HL-60 (cell line): ENCODE measurements around the gene CYP2A6.
"Not testable (repeated sequence)": the region's sequence is repeated elsewhere in the genome, so short reads cannot be mapped to it uniquely, and the experiment has no call there.

Experiments
- DNase-seq, 2 experiments: peaks; one replicate each; pipeline ENCODE4 v3.0.0-alpha.2; 2010 to 2020; ENCODE audit warnings: low read depth in 1 of 2, low spot score in 1 of 2
- H3K27ac ChIP-seq: fragments of 250-450 bp; sonication (Bioruptor Pico); replicated peaks from 2 replicates; pipeline ENCODE4 v1.5.1; 2020; ENCODE audit warnings: mild to moderate bottlenecking, moderate library complexity
- H3K27me3 ChIP-seq: fragments of 250-450 bp; sonication (Bioruptor Pico); 2 replicates; pipeline ENCODE4 v1.5.1; 2021; ENCODE audit warnings: mild to moderate bottlenecking, moderate library complexity; ENCODE audit not compliant: insufficient read depth, poor library complexity, severe bottlenecking
- H3K4me3 ChIP-seq: replicated peaks from 2 replicates; pipeline ENCODE4 v1.5.1; 2011; ENCODE audit warnings: mild to moderate bottlenecking, control low read depth, low read length; ENCODE audit not compliant: insufficient read depth
- GABPA ChIP-seq: IDR thresholded peaks from 2 replicates; pipeline ENCODE4 v1.6.1; 2012; ENCODE audit warnings: low read depth
- POLR2AphosphoS5 ChIP-seq: IDR thresholded peaks from 2 replicates; pipeline ENCODE4 v1.6.1; 2012; ENCODE audit warnings: low read depth
- SPI1 ChIP-seq: IDR thresholded peaks from 2 replicates; pipeline ENCODE4 v1.6.1; 2012; ENCODE audit warnings: low read depth, mild to moderate bottlenecking, borderline replicate concordance
- TF ChIP-seq, protein P1 (sequence below): IDR thresholded peaks from one replicate; pipeline ENCODE4 v1.5.1; 2011; ENCODE audit warnings: low read length, control low read depth, inconsistent platforms; ENCODE audit not compliant: insufficient read depth
- TF ChIP-seq, protein P2 (sequence below): IDR thresholded peaks from 2 replicates; pipeline ENCODE4 v1.6.1; 2012; ENCODE audit warnings: low read depth; ENCODE audit not compliant: insufficient replicate concordance

The CYP2A6 gene

DNA sequence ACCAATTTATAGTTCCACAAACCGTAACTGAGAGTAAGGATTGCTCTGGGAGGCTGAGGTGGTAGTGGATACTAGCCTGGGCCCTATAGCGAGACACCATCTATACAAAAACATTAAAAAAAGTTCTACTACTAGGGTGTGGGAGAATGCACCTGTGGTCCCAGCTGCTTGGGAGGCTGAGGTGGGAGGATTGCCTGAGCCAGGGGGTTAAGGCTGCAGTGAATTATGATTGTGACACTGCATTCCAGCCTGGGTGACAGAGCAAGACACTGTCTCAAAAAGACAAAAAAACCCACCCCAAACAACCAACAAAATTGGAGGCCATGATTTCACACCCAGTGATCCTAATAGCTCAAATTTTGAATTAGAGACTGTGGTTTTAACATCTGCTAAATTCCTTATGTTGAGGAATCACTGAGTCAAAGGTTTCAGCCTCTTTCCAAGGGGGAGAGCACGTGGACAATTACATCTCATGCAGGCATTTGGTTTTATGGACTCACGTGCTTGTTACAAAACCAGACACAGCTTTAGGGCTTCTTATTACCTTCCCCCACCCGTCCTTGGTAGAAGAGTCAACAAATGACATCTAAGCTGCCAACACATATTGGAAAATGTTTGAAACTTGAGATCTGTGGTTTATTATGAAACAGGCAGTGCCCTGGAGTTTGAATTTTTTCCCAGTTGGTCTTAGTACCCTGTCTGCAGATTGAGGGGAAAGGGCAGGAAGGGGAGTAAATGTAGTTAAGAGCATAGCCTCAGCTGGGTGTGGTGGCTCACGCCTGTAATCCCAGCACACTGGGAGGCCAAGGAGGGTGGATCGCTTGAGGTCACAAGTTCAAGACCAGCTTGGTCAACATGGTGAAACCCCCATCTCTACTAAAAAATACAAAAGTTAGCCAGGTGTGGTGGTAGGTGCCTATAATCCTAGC, 18.5 kb downstream of the CYP2A6 start:
- peak overlapping the region; percentile 67 for H3K27ac ChIP-seq
- no peak for TF ChIP-seq POLR2AphosphoS5
- no peak for TF ChIP-seq GABPA
- TF ChIP-seq, protein P1, sequence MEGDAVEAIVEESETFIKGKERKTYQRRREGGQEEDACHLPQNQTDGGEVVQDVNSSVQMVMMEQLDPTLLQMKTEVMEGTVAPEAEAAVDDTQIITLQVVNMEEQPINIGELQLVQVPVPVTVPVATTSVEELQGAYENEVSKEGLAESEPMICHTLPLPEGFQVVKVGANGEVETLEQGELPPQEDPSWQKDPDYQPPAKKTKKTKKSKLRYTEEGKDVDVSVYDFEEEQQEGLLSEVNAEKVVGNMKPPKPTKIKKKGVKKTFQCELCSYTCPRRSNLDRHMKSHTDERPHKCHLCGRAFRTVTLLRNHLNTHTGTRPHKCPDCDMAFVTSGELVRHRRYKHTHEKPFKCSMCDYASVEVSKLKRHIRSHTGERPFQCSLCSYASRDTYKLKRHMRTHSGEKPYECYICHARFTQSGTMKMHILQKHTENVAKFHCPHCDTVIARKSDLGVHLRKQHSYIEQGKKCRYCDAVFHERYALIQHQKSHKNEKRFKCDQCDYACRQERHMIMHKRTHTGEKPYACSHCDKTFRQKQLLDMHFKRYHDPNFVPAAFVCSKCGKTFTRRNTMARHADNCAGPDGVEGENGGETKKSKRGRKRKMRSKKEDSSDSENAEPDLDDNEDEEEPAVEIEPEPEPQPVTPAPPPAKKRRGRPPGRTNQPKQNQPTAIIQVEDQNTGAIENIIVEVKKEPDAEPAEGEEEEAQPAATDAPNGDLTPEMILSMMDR, result no peak
- no peak for TF ChIP-seq SPI1
- TF ChIP-seq, protein P2, sequence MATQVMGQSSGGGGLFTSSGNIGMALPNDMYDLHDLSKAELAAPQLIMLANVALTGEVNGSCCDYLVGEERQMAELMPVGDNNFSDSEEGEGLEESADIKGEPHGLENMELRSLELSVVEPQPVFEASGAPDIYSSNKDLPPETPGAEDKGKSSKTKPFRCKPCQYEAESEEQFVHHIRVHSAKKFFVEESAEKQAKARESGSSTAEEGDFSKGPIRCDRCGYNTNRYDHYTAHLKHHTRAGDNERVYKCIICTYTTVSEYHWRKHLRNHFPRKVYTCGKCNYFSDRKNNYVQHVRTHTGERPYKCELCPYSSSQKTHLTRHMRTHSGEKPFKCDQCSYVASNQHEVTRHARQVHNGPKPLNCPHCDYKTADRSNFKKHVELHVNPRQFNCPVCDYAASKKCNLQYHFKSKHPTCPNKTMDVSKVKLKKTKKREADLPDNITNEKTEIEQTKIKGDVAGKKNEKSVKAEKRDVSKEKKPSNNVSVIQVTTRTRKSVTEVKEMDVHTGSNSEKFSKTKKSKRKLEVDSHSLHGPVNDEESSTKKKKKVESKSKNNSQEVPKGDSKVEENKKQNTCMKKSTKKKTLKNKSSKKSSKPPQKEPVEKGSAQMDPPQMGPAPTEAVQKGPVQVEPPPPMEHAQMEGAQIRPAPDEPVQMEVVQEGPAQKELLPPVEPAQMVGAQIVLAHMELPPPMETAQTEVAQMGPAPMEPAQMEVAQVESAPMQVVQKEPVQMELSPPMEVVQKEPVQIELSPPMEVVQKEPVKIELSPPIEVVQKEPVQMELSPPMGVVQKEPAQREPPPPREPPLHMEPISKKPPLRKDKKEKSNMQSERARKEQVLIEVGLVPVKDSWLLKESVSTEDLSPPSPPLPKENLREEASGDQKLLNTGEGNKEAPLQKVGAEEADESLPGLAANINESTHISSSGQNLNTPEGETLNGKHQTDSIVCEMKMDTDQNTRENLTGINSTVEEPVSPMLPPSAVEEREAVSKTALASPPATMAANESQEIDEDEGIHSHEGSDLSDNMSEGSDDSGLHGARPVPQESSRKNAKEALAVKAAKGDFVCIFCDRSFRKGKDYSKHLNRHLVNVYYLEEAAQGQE, result no peak
- peak in 1 of 2 experiments; percentile 87 for DNase-seq
- H3K27me3 ChIP-seq, result no peaks in the 10 kb centered on the region
- H3K4me3 ChIP-seq, result no peak overlapping the region

DNA sequence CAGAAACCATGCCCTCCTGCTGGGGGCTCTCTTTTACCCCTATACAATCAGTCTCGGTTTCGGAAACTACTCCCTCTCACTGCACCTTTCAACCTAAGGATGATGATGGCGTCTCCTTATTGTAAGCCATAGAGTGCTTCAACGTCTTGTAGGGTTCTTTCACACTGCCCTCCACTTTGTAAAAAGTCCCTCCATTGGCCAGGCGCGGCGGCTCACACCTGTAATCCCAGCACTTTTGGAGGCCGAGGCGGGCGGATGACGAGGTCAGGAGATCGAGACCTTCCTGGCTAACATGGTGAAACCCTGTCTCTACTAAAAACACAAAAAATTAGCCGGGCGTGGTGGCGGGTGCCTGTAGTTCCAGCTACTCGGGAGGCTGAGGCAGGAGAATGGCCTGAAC, 19.5 kb downstream of the CYP2A6 start:
- H3K27me3 ChIP-seq, H3K4me3 ChIP-seq, DNase-seq: not testable (repeated sequence)
- peak overlapping the region; percentile 67 for H3K27ac ChIP-seq

DNA sequence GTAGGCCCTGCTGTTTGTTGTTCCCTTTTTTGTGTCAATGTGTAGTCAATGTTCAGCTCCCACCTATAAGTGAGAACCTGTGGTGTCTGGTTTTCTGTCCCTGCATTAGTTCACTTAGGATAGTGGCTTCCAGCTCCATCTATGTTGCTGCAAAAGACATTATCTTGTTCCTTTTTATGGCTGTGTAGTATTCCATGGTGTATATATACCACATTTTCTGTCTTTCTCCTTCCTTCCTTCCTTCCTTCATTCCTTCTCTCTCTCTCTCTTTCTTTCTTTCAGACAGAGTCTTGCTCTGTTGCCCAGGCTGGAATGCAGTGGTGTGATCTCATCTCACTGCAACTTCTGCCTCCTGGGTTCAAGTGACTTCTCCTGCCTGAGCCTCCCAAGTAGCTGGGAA, 21.0 kb downstream of the CYP2A6 start:
- Histone ChIP-seq H3K27me3 (no peaks in the 10 kb centered on the region), H3K4me3 (no peak overlapping the region), H3K27ac (no peak overlapping the region)
- TF ChIP-seq GABPA, result no peak
- no peak for TF ChIP-seq SPI1
- TF ChIP-seq POLR2AphosphoS5, result no peak
- TF ChIP-seq, protein P1, result no peak
- TF ChIP-seq, protein P2, result no peak
- no peak for DNase-seq

DNA sequence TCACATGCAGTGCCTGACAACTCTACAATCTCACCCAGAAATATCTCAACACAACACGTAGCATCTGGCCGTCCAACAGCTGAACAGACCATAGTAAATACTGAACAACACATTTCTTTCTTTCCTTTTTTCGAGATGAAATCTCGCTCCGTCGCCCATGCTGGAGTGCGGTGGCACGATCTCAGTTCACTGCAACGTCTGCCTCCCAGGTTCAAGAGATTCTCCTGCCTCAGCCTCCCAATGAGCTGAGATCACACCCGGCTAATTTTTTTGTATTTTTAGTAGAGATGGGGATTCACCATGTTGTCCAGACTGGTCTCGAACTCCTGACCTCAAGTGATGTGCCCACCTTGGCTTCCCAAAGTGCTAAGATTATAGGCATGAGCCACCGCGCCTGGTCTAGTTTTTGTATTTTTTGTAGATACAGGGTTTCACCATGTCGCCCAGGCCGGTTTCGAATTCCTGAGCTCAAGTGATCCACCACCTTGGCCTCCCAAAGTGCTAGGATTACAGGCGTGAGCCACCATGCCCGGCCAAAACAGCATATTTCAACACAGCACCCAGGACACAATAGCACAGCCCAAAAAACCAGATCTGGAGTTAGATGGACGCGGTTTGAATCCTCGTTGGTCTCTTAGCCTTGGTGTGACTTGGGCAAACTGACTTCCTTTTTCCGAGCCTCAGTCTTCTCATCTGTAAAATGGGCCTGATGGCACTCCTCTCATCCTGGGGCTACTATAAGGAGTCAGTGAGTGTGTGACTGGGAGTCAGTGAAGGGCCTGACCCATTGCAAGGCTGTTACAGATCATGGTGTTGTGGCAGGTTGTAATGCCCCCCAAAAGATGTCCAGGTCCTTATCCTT, 22.6 kb downstream of the CYP2A6 start:
- Histone ChIP-seq H3K4me3 (no peak overlapping the region), H3K27ac (peak overlapping the region; percentile 60), H3K27me3 (no peaks in the 10 kb centered on the region)
- DNase-seq, result no peak
- TF ChIP-seq POLR2AphosphoS5 (no peak), SPI1 (0 out of 2 replicates have a peak, but pooled peaks have one; percentile 36)
- TF ChIP-seq, protein P2, result no peak
